HEK293T (cell line): Measurements from ENCODE around the gene CDHR4.

ENCODE experiments used
- ARNT ChIP-seq: fragments of 450-650 bp; IDR thresholded peaks from 2 replicates; pipeline ENCODE4 v1.6.1; 2017; ENCODE audit warnings: mild to moderate bottlenecking
- ELF4 ChIP-seq: fragments of 450-650 bp; IDR thresholded peaks from 2 replicates; pipeline ENCODE4 v1.6.1; 2017; ENCODE audit warnings: antibody characterized with exemption
- L3MBTL2 ChIP-seq: fragments of 450-650 bp; conservative IDR thresholded peaks from 2 replicates; pipeline ENCODE4 v1.6.1; 2016; ENCODE audit warnings: mild to moderate bottlenecking

- TF ChIP-seq ARNT (no peak), ELF4 (no peak), L3MBTL2 (no peak)
Observed at GRCh38 chr3:49759226-49759625, 40.4 kb downstream of the CDHR4 start.
